GM18499 (cell line): ENCODE measurements around the gene SLBP.
"Not testable (repeated sequence)": the region's sequence is repeated elsewhere in the genome, so short reads cannot be mapped to it uniquely, and the experiment has no call there.

Source experiments
- ATAC-seq: cut with Tn5 transposase; IDR thresholded peaks from one replicate; pipeline ENCODE4 v1.9.1; 2021; ENCODE audit warnings: moderate number of reproducible peaks; ENCODE audit not compliant: insufficient read depth, unreplicated experiment

Gene SLBP

DNA sequence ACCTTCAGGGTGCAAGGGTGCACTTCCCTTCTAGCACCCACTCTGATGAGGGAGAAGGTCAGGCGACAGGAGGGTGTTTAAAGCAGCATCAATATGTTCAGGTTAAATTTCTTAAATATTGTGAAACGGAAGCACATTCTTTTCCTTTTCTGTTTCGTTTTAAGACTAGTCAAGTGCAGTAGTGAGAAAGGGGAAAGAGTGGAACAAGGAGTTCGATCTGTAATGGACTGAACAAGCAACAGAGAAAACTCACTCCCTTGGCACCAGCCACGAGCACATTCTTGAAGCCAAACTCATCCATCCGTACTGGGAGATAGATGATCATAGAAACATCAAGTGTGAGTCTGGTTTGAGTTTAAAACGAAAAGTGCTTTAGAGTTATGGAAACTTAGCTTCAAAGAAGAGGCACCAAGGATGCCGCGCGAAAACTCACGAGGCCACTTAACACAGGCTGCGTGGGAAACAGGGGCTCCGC, 28.8 kb downstream of the SLBP start:
- no peak for ATAC-seq

- ATAC-seq = no peak
Observed at GRCh38 chr4:1682860-1683259, 29.3 kb downstream of the SLBP start.

GRCh38 chr4:1678244-1678643, 33.9 kb downstream of the SLBP start:
- ATAC-seq = no peak

- no peak for ATAC-seq
Observed at GRCh38 chr4:1676605-1677525, 35.3 kb downstream of the SLBP start.

DNA sequence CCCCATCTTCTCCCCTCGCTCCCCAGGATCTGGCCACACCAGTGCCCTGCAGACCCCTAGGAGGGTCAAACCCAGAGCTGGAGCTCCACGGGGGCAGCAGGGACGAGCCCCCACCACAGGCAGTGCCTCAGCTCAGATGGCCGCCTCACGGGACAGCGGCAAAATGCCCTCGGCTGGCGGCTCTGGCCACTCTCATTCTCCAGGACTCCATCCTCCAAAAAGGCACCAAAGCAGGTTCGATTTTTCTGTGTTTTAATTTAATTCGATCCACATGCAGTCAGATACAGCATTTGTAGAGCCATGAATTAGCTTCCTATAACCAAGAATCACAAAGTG, 36.3 kb downstream of the SLBP start:
- ATAC-seq = no peak

GRCh38 chr4:1675136-1675801, 36.9 kb downstream of the SLBP start:
- no peak for ATAC-seq

DNA sequence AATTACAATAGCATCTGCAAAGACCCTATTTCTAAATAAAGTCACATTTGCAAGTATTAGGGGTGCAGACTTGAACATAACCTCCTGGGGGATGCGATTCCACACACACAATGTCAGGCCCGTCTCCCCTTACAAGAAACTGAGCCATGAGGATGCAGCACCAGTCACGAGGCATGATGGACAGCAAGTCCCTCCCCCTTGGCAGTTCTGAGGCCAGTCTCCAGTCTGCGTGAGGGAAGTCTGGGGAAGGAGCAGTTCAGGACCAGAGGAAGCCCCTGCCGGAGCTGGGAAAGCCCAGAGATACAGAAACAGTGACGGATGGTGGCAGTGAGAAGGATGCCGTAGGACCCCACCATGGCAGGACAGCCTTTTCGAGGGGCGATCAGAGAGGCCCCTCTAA, 37.4 kb downstream of the SLBP start:
- no peak for ATAC-seq

- ATAC-seq = no peak
Observed at GRCh38 chr4:1673671-1674070, 38.4 kb downstream of the SLBP start.

- not testable (repeated sequence) for ATAC-seq
Observed at GRCh38 chr4:1671011-1671410, 41.1 kb downstream of the SLBP start.

- no peak for ATAC-seq
Observed at GRCh38 chr4:1670279-1670678, 41.8 kb downstream of the SLBP start.

GRCh38 chr4:1669850-1670249, 42.3 kb downstream of the SLBP start:
- ATAC-seq = no peak

GRCh38 chr4:1669270-1669669, 42.8 kb downstream of the SLBP start:
- no peak for ATAC-seq

- ATAC-seq = no peak
Observed at GRCh38 chr4:1668488-1668840, 43.7 kb downstream of the SLBP start.

DNA sequence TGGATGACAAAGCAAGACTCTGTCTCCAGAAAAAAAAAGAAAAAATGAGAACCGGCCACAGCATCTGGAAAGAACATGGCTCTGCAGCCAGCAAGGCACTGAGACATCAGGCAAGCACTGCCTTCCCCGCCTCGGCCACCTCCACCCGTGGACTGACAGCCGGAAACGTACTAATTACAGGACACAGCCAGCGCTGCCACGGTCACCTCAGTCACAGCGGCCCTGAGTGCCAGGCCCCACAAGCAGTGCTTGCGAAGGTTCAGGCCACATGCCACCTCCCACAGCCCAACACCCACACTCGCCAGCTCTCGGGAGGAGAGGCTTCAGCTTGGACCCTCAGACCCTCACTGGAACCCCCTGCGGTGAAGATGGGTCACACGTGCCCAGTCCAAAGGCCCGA, 44.8 kb downstream of the SLBP start:
- ATAC-seq = no peak

- no peak for ATAC-seq
Observed at GRCh38 chr4:1666391-1666790, 45.7 kb downstream of the SLBP start.

- ATAC-seq = no peak
Observed at GRCh38 chr4:1664141-1664540, 48.0 kb downstream of the SLBP start.

- no peak for ATAC-seq
Observed at GRCh38 chr4:1663549-1663948, 48.6 kb downstream of the SLBP start.

DNA sequence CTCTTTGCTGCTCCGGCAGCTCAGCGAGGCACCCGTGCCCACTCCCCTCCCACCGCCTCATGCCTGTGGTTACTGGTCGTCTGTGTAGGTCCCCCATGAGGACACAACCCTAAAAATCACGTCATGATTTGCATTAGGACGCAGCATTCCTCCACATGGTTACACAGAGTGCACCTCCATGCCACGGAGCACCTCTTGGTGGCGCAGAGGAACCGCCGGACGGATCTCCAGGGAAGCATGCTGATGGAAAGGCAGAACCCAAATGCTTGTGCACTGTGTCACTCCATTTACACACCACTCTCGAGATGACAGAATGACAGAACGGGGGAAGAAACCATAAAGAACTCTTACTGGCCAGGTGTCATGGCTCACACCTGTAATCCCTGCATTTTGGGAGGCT, 50.4 kb downstream of the SLBP start:
- ATAC-seq = no peak

DNA sequence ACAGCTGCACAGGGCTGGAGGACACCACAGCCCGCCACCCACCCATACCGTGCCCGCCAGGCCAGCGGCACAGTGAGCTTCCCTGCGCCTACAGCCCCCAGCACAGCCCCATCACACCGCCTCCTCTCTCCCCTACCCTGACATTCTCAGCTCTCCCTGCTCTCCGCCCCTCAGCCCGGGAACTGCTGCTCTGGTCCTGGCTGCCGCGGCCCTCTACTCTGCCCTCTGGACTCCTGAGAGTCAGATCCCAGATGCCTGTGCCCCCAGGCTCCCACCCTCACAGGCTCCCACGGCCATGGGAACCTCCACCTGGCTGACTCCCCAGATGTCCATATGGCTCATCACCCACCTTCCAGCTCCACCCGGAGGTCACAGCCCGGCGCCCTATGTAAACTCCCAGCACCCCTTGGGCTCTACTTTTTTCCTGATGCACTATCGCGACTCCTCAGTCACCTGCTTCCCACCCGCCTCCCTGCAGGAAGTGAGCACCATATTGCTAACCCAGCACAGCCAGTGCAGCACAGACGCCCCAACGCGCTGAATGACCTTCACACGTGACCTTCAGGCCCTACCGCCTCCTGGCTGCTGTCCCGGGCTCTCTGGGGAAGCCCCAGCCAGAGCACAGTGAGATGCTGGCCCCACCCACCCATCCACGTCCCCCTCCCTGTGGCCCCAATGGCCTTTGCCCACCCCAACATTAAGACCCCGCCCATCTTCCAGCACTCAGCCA, 51.0 kb downstream of the SLBP start:
- no peak for ATAC-seq

GRCh38 chr4:1659104-1660043, 52.7 kb downstream of the SLBP start:
- ATAC-seq = no peak
